ENCODE measurements around the gene C15orf61. TPM values are rescaled to one million over a fixed set of nuclear protein-coding genes. Genes with fewer than 3 reads are reported as not detected.
A peak's percentile ranks its signal among the peaks of the same experiment; 100 is the strongest.

C15orf61 gene
- total RNA-seq, 4 donors from 2014 or later, result 10.2 to 25.9 (median 15.8) TPM

GRCh38 chr15:67545864-67546263 is 24.9 kb downstream of the C15orf61 start:
- peaks cover 28 to 35% of the 10 kb centered on the region in 2 donors for H3K4me1 ChIP-seq
- intact Hi-C loops (cut with DNase I; ENCODE audit: low total_unique reads), result loop anchor here (10.0 kb wide), 1 partner anchor 291 kb away; the partner anchor contains the start of genes AAGAB and IQCH
- no peak for DNase-seq
- TF ChIP-seq POLR2A (IDR thresholded peaks at IDR 0.05), result no peak
- no peak for TF ChIP-seq CTCF (IDR thresholded peaks at IDR 0.05 in 4 of 5, conservative IDR thresholded peaks at IDR 0.05 in 1 of 5)
- H3K4me3 ChIP-seq, result no peak overlapping the region
- H3K27ac ChIP-seq, result no peak overlapping the region
- H3K36me3 ChIP-seq, result peaks cover 0 to 8% of the 10 kb centered on the region in 2 donors
- in situ Hi-C loops (cut with MboI; ENCODE audit: low sequenced_read_pairs in 4 of 4), result loop anchor here in 1 of 4 donors (25.0 kb wide), 1 partner anchor 291 kb away; the partner anchor contains the start of genes RNU6-1 and SKOR1
- no peaks in the 10 kb centered on the region for H3K9me3 ChIP-seq
- ATAC-seq, result no peak
- H3K27me3 ChIP-seq, result no peaks in the 10 kb centered on the region

- intact Hi-C loops (cut with DNase I; ENCODE audit: low total_unique reads), result loop anchor here (10.0 kb wide), 1 partner anchor 292 kb away; the partner anchor contains the start of genes AAGAB and IQCH
- Histone ChIP-seq H3K27ac (no peak overlapping the region), H3K9me3 (no peaks in the 10 kb centered on the region), H3K36me3 (peaks cover 0 to 8% of the 10 kb centered on the region in 2 donors), H3K4me3 (no peak overlapping the region), H3K4me1 (peaks cover 28 to 40% of the 10 kb centered on the region in 2 donors), H3K27me3 (no peaks in the 10 kb centered on the region)
- TF ChIP-seq POLR2A (IDR thresholded peaks at IDR 0.05) (no peak), CTCF (IDR thresholded peaks at IDR 0.05 in 4 of 5, conservative IDR thresholded peaks at IDR 0.05 in 1 of 5) (no peak)
- DNase-seq (no peak), ATAC-seq (no peak)
- in situ Hi-C loops (cut with MboI; ENCODE audit: low sequenced_read_pairs in 4 of 4), result loop anchor here in 1 of 4 donors (25.0 kb wide), 1 partner anchor 290 kb away; the partner anchor contains the start of genes RNU6-1 and SKOR1
Measured at GRCh38 chr15:67547064-67547463, 26.1 kb downstream of the C15orf61 start.

- H3K27ac ChIP-seq, result peak overlapping the region in 3 of 4 donors; percentile 16 to 60 (median 40)
- no peaks in the 10 kb centered on the region for H3K27me3 ChIP-seq
- no peak overlapping the region for H3K4me3 ChIP-seq
- no peak for ATAC-seq
- H3K36me3 ChIP-seq, result peaks cover 0 to 8% of the 10 kb centered on the region in 2 donors
- DNase-seq, result no peak
- H3K9me3 ChIP-seq, result no peaks in the 10 kb centered on the region
- in situ Hi-C loops (cut with MboI; ENCODE audit: low sequenced_read_pairs in 4 of 4), result loop anchor here in 1 of 4 donors (25.0 kb wide), 1 partner anchor 289 kb away; the partner anchor contains the start of genes RNU6-1 and SKOR1
- TF ChIP-seq CTCF (IDR thresholded peaks at IDR 0.05 in 4 of 5, conservative IDR thresholded peaks at IDR 0.05 in 1 of 5) (no peak), POLR2A (IDR thresholded peaks at IDR 0.05) (no peak)
- peaks cover 28 to 40% of the 10 kb centered on the region in 2 donors for H3K4me1 ChIP-seq
- intact Hi-C loops (cut with DNase I; ENCODE audit: low total_unique reads), result loop anchor here (10.0 kb wide), 1 partner anchor 293 kb away; the partner anchor contains the start of genes AAGAB and IQCH
Measured at GRCh38 chr15:67547836-67548235, 26.9 kb downstream of the C15orf61 start.

GRCh38 chr15:67548236-67548852 is 27.4 kb downstream of the C15orf61 start:
- TF ChIP-seq CTCF (IDR thresholded peaks at IDR 0.05 in 4 of 5, conservative IDR thresholded peaks at IDR 0.05 in 1 of 5) (no peak), POLR2A (IDR thresholded peaks at IDR 0.05) (no peak)
- intact Hi-C loops (cut with DNase I; ENCODE audit: low total_unique reads) (loop anchor here (10.0 kb wide), 1 partner anchor 294 kb away; the partner anchor contains the start of genes AAGAB and IQCH), in situ Hi-C loops (cut with MboI; ENCODE audit: low sequenced_read_pairs in 4 of 4) (loop anchor here in 1 of 4 donors (25.0 kb wide), 1 partner anchor 289 kb away; the partner anchor contains the start of genes RNU6-1 and SKOR1)
- no peak for DNase-seq
- Histone ChIP-seq H3K4me3 (no peak overlapping the region), H3K9me3 (no peaks in the 10 kb centered on the region), H3K36me3 (peaks cover 0 to 8% of the 10 kb centered on the region in 2 donors), H3K27me3 (no peaks in the 10 kb centered on the region), H3K27ac (peak overlapping the region; percentile 16 to 60 (median 36)), H3K4me1 (peaks cover 26 to 39% of the 10 kb centered on the region in 2 donors)
- ATAC-seq, result no peak
